Measurements from ENCODE around the gene POGLUT3.

- TF ChIP-seq, protein P1, sequence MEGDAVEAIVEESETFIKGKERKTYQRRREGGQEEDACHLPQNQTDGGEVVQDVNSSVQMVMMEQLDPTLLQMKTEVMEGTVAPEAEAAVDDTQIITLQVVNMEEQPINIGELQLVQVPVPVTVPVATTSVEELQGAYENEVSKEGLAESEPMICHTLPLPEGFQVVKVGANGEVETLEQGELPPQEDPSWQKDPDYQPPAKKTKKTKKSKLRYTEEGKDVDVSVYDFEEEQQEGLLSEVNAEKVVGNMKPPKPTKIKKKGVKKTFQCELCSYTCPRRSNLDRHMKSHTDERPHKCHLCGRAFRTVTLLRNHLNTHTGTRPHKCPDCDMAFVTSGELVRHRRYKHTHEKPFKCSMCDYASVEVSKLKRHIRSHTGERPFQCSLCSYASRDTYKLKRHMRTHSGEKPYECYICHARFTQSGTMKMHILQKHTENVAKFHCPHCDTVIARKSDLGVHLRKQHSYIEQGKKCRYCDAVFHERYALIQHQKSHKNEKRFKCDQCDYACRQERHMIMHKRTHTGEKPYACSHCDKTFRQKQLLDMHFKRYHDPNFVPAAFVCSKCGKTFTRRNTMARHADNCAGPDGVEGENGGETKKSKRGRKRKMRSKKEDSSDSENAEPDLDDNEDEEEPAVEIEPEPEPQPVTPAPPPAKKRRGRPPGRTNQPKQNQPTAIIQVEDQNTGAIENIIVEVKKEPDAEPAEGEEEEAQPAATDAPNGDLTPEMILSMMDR (IDR thresholded peaks at IDR 0.05; ENCODE audit: insufficient read depth, low read length): no peak
- TF ChIP-seq POLR2AphosphoS5 (IDR thresholded peaks at IDR 0.05; ENCODE audit: low read depth): no peak
- TF ChIP-seq, protein P2, sequence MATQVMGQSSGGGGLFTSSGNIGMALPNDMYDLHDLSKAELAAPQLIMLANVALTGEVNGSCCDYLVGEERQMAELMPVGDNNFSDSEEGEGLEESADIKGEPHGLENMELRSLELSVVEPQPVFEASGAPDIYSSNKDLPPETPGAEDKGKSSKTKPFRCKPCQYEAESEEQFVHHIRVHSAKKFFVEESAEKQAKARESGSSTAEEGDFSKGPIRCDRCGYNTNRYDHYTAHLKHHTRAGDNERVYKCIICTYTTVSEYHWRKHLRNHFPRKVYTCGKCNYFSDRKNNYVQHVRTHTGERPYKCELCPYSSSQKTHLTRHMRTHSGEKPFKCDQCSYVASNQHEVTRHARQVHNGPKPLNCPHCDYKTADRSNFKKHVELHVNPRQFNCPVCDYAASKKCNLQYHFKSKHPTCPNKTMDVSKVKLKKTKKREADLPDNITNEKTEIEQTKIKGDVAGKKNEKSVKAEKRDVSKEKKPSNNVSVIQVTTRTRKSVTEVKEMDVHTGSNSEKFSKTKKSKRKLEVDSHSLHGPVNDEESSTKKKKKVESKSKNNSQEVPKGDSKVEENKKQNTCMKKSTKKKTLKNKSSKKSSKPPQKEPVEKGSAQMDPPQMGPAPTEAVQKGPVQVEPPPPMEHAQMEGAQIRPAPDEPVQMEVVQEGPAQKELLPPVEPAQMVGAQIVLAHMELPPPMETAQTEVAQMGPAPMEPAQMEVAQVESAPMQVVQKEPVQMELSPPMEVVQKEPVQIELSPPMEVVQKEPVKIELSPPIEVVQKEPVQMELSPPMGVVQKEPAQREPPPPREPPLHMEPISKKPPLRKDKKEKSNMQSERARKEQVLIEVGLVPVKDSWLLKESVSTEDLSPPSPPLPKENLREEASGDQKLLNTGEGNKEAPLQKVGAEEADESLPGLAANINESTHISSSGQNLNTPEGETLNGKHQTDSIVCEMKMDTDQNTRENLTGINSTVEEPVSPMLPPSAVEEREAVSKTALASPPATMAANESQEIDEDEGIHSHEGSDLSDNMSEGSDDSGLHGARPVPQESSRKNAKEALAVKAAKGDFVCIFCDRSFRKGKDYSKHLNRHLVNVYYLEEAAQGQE (IDR thresholded peaks at IDR 0.05; ENCODE audit: insufficient replicate concordance, low read depth): no peak
- TF ChIP-seq GABPA (IDR thresholded peaks at IDR 0.05; ENCODE audit: low read depth): no peak
Observed at GRCh38 chr11:108535384-108535955, 37.3 kb upstream of the POGLUT3 start.
